SK-N-SH (cell line): Measurements from ENCODE around the gene ELAVL4. TPM values are rescaled to one million over a fixed set of nuclear protein-coding genes. Genes with fewer than 3 reads are reported as not detected.

ENCODE experiments used
- CTCF ChIA-PET: fragments of 300-600, 350-600 bp; formaldehyde crosslinking; extraction: SDS; loops from one replicate; lab custom pipeline; 2021; lab: Yijun Ruan, JAX
- POLR2A ChIA-PET: fragments of 350-600 bp; sonication (Branson Sonifier 250); formaldehyde crosslinking; extraction: SDS; loops from one replicate; lab custom pipeline; 2020; ENCODE audit warnings: antibody characterized with exemption, inconsistent platforms; lab: Yijun Ruan, JAX
- DNase-seq: peaks from one replicate; pipeline ENCODE4 v3.0.0; 2012
- H2AFZ ChIP-seq: fragments of 200-600 bp; sonication (generic); 2 replicates; pipeline ENCODE4 v1.8.1; 2016; ENCODE audit warnings: antibody characterized with exemption, mild to moderate bottlenecking, low read depth
- H3F3A ChIP-seq: fragments of 200-600 bp; sonication (generic); replicated peaks from 2 replicates; pipeline ENCODE3; 2016; ENCODE audit warnings: antibody characterized with exemption, mild to moderate bottlenecking; ENCODE audit not compliant: insufficient read depth
- H3K27ac ChIP-seq, 2 experiments: fragments of 200-500 bp in 1 of 2; fragments of 200-600 bp in 1 of 2; sonication (Bioruptor generic) in 1 of 2; sonication (generic), shearing (Covaris generic) in 1 of 2; 2 replicates each; pipeline versions ENCODE4 v1.5.1 to v1.6.1; 2014 to 2016; ENCODE audit warnings: low read depth in 2 of 2, inconsistent platforms in 1 of 2, low read length in 1 of 2, mild to moderate bottlenecking in 1 of 2, mixed read lengths in 1 of 2
- H3K27me3 ChIP-seq: fragments of 200-600 bp; sonication (generic), shearing (Covaris generic); 2 replicates; pipeline ENCODE4 v1.6.1; 2016; ENCODE audit warnings: mixed run types; ENCODE audit not compliant: insufficient read depth
- H3K36me3 ChIP-seq, 2 experiments: fragments of 200-500 bp in 1 of 2; fragments of 200-600 bp in 1 of 2; sonication (Bioruptor generic) in 1 of 2; sonication (generic) in 1 of 2; replicated peaks in 1 of 2; 2 replicates each; pipeline versions ENCODE3 to v1.5.1; 2014 to 2016; ENCODE audit warnings: low read length in 1 of 2, mild to moderate bottlenecking in 1 of 2; ENCODE audit not compliant: insufficient read depth in 2 of 2, control insufficient read depth in 1 of 2
- H3K4me1 ChIP-seq, 2 experiments: fragments of 200-500 bp in 1 of 2; fragments of 200-600 bp in 1 of 2; sonication (Bioruptor generic) in 1 of 2; sonication (generic), shearing (Covaris generic) in 1 of 2; 2 replicates each; pipeline versions ENCODE4 v1.5.1 to v1.6.1; 2014 to 2016; ENCODE audit warnings: low read depth in 1 of 2, low read length in 1 of 2, mixed run types in 1 of 2; ENCODE audit not compliant: insufficient read depth in 2 of 2, control insufficient read depth in 1 of 2
- H3K4me2 ChIP-seq: fragments of 200-600 bp; sonication (generic), shearing (Covaris generic); 2 replicates; pipeline ENCODE4 v1.6.1; 2017; ENCODE audit warnings: mixed run types
- H3K4me3 ChIP-seq, 2 experiments: fragments of 200-500 bp in 1 of 2; fragments of 200-600 bp in 1 of 2; sonication (Bioruptor generic) in 1 of 2; sonication (generic), shearing (Covaris generic) in 1 of 2; 2 replicates each; pipeline versions ENCODE4 v1.5.1 to v1.8.1; 2014 to 2016; ENCODE audit warnings: low read depth in 2 of 2, inconsistent platforms in 1 of 2, low read length in 1 of 2, mild to moderate bottlenecking in 1 of 2, mixed read lengths in 1 of 2, moderate library complexity in 1 of 2
- H3K79me2 ChIP-seq: fragments of 200-600 bp; sonication (generic); 2 replicates; pipeline ENCODE4 v1.8.1; 2017; ENCODE audit warnings: mild to moderate bottlenecking; ENCODE audit not compliant: insufficient read depth
- H3K9ac ChIP-seq: fragments of 200-600 bp; sonication (generic); 2 replicates; pipeline ENCODE4 v1.6.1; 2017; ENCODE audit warnings: mixed run types
- H3K9me2 ChIP-seq: fragments of 200-600 bp; sonication (generic); 2 replicates; pipeline ENCODE4 v1.6.1; 2017; ENCODE audit warnings: mixed run types
- H3K9me3 ChIP-seq: fragments of 200-600 bp; sonication (generic); 2 replicates; pipeline ENCODE4 v1.6.1; 2017; ENCODE audit warnings: mixed run types, mild to moderate bottlenecking, moderate library complexity
- H4K20me1 ChIP-seq: fragments of 200-600 bp; sonication (generic); 2 replicates; pipeline ENCODE4 v1.6.1; 2017; ENCODE audit warnings: mild to moderate bottlenecking, mixed run types; ENCODE audit not compliant: insufficient read depth
- CHD2 ChIP-seq: fragments of 150-350 bp; IDR thresholded peaks from 2 replicates; pipeline ENCODE4 v1.6.1; 2018; ENCODE audit warnings: low read length; ENCODE audit not compliant: partially characterized antibody
- ELF1 ChIP-seq: IDR thresholded peaks from 2 replicates; pipeline ENCODE4 v1.4.0; 2012
- EP300 ChIP-seq, 2 experiments: IDR thresholded peaks; 2 replicates each; pipeline versions ENCODE4 v1.4.0 to v1.6.1; 2012; ENCODE audit warnings: borderline replicate concordance in 1 of 2, low read depth in 1 of 2, low read length in 1 of 2
- EZH2phosphoT487 ChIP-seq: fragments of 200-600 bp; sonication (generic); IDR thresholded peaks from 2 replicates; pipeline ENCODE4 v1.6.1; 2017; ENCODE audit warnings: low read depth, mixed run types, mild to moderate bottlenecking, antibody characterized with exemption, moderate library complexity, borderline replicate concordance
- FOSL2 ChIP-seq: IDR thresholded peaks from 2 replicates; pipeline ENCODE4 v1.4.0; 2012; ENCODE audit warnings: low read depth, mild to moderate bottlenecking, moderate library complexity, borderline replicate concordance
- FOXJ3 ChIP-seq: sonication (generic); formaldehyde crosslinking; IDR thresholded peaks from 2 replicates; pipeline ENCODE4 v1.5.1; 2020; ENCODE audit warnings: mild to moderate bottlenecking, missing genetic modification reagents
- MXI1 ChIP-seq: IDR thresholded peaks from 2 replicates; pipeline ENCODE4 v1.6.1; 2012; ENCODE audit warnings: mild to moderate bottlenecking, low read depth, low read length, improper control_type of control experiment
- NFIC ChIP-seq: IDR thresholded peaks from 2 replicates; pipeline ENCODE4 v1.4.0; 2012; ENCODE audit warnings: borderline replicate concordance
- RAD21 ChIP-seq: IDR thresholded peaks from 2 replicates; pipeline ENCODE4 v1.6.1; 2012; ENCODE audit warnings: mild to moderate bottlenecking, low read length
- RCOR1 ChIP-seq: fragments of 150-350 bp; IDR thresholded peaks from 2 replicates; pipeline ENCODE4 v1.6.1; 2017; ENCODE audit warnings: antibody characterized with exemption, low read length
- RXRA ChIP-seq: IDR thresholded peaks from 2 replicates; pipeline ENCODE4 v1.4.0; 2012; ENCODE audit warnings: low read depth, mild to moderate bottlenecking, borderline replicate concordance
- SMC3 ChIP-seq: IDR thresholded peaks from 2 replicates; pipeline ENCODE4 v1.6.1; 2012; ENCODE audit warnings: low read depth, low read length, improper control_type of control experiment
- TAF1 ChIP-seq: IDR thresholded peaks from 2 replicates; pipeline ENCODE4 v1.6.1; 2012; ENCODE audit warnings: low read depth, mild to moderate bottlenecking, low read length, moderate library complexity, borderline replicate concordance
- TEAD4 ChIP-seq: IDR thresholded peaks from 2 replicates; pipeline ENCODE4 v1.4.0; 2012; ENCODE audit warnings: mild to moderate bottlenecking, borderline replicate concordance; ENCODE audit not compliant: insufficient read depth
- YY1 ChIP-seq: IDR thresholded peaks from 2 replicates; pipeline ENCODE4 v1.4.0; 2012; ENCODE audit warnings: low read depth, mild to moderate bottlenecking
- WGBS: methylation state at CpG from one replicate; pipeline ENCODE4 v1.1.6; 2017; ENCODE audit warnings: low lambda C conversion rate; 5-methylcytosine and 5-hydroxymethylcytosine counted together
- polyA plus RNA-seq, 3 experiments: library from polyadenylated mRNA; depleted of rRNA; stranded (reverse); fragments of >200 nt; gene quantifications; 2 replicates each; pipeline ENCODE4 v1.2.3, GENCODE V29; 2012
- TF ChIP-seq, protein P1 (sequence below): IDR thresholded peaks from 2 replicates; pipeline ENCODE4 v1.6.1; 2012; ENCODE audit warnings: mild to moderate bottlenecking, low read depth, low read length, moderate library complexity

Gene ELAVL4
- polyA plus RNA-seq, 1 of the 3 experiments (the other 2 are of a cell fraction) = 2.7 TPM

DNA sequence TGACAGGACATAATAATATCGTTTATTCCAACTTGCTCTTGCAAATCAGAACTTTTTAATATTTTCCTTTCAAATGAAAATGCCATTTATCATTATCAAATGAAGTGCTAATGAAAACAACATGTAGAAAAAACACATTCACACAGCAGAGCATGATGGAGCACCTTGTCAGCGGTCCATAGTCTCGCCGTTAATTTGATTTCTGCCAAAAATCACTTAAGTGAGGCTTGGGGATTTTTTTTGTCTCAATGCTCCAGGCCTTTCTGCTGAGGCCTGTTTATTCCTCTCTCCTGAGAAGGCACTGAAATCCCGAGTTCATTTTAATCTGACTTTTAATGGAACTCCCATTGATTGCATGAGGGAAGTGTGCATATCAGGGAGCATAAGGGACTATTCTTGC is 122.5 kb downstream of the ELAVL4 start (continued):
- TF ChIP-seq EP300 (IDR thresholded peaks at IDR 0.05; ENCODE audit: borderline replicate concordance in 1 of 2, low read depth in 1 of 2, low read length in 1 of 2) = peak in 1 of 2 experiments; percentile 82; a peak in 2 of 4 replicates
- TF ChIP-seq FOXJ3 = peak; percentile 16; the same call in 1 of the 2 replicates
- TF ChIP-seq CHD2 = peak; percentile 44

- TF ChIP-seq FOSL2 = no peak
- Histone ChIP-seq H3K4me3 (no peak overlapping the region), H4K20me1 (no peaks in the 10 kb centered on the region), H3F3A (no peaks in the 10 kb centered on the region), H3K36me3 (no peaks in the 10 kb centered on the region), H3K4me1 (peaks cover 0 to 24% of the 10 kb centered on the region in 2 experiments; a peak in 2 of 4 replicates), H2AFZ (no peak overlapping the region), H3K27ac (no peak overlapping the region; a peak in 1 of 4 replicates), H3K9me2 (no peaks in the 10 kb centered on the region), H3K9ac (no peak overlapping the region), H3K9me3 (no peaks in the 10 kb centered on the region), H3K79me2 (no peaks in the 10 kb centered on the region), H3K27me3 (no peaks in the 10 kb centered on the region), H3K4me2 (no peak overlapping the region)
- POLR2A ChIA-PET = no interaction called here
- CTCF ChIA-PET = no interaction called here
- 33% methylated on average over 3 of the region's 3 CpGs for WGBS
- DNase-seq = no peak
Observed at GRCh38 chr1:50232336-50232735, 123.6 kb downstream of the ELAVL4 start.

- Histone ChIP-seq H2AFZ (no peak overlapping the region), H3K9ac (no peak overlapping the region), H3K27ac (no peak overlapping the region), H3K9me2 (no peaks in the 10 kb centered on the region), H3F3A (no peaks in the 10 kb centered on the region), H3K4me2 (no peak overlapping the region), H3K36me3 (no peaks in the 10 kb centered on the region)
- no peak for DNase-seq
- 17% methylated on average over 3 of the region's 3 CpGs for WGBS
- TF ChIP-seq RCOR1 = no peak
- TF ChIP-seq, protein P1, sequence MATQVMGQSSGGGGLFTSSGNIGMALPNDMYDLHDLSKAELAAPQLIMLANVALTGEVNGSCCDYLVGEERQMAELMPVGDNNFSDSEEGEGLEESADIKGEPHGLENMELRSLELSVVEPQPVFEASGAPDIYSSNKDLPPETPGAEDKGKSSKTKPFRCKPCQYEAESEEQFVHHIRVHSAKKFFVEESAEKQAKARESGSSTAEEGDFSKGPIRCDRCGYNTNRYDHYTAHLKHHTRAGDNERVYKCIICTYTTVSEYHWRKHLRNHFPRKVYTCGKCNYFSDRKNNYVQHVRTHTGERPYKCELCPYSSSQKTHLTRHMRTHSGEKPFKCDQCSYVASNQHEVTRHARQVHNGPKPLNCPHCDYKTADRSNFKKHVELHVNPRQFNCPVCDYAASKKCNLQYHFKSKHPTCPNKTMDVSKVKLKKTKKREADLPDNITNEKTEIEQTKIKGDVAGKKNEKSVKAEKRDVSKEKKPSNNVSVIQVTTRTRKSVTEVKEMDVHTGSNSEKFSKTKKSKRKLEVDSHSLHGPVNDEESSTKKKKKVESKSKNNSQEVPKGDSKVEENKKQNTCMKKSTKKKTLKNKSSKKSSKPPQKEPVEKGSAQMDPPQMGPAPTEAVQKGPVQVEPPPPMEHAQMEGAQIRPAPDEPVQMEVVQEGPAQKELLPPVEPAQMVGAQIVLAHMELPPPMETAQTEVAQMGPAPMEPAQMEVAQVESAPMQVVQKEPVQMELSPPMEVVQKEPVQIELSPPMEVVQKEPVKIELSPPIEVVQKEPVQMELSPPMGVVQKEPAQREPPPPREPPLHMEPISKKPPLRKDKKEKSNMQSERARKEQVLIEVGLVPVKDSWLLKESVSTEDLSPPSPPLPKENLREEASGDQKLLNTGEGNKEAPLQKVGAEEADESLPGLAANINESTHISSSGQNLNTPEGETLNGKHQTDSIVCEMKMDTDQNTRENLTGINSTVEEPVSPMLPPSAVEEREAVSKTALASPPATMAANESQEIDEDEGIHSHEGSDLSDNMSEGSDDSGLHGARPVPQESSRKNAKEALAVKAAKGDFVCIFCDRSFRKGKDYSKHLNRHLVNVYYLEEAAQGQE = no peak
- no peak for TF ChIP-seq MXI1
- TF ChIP-seq FOXJ3 = no peak
- TF ChIP-seq SMC3 = no peak
- TF ChIP-seq NFIC = no peak
- TF ChIP-seq EZH2phosphoT487 = no peak
- no peak for TF ChIP-seq RAD21
- TF ChIP-seq TEAD4 = no peak
- no peak for TF ChIP-seq RXRA
- TF ChIP-seq ELF1 = no peak
- TF ChIP-seq TAF1 = no peak
- no peak for TF ChIP-seq YY1
- TF ChIP-seq CHD2 = no peak
- TF ChIP-seq FOSL2 = no peak
- TF ChIP-seq, all 33 proteins: peak for 0
- Histone ChIP-seq H4K20me1 (no peaks in the 10 kb centered on the region), H3K9me3 (no peaks in the 10 kb centered on the region), H3K79me2 (no peaks in the 10 kb centered on the region), H3K4me3 (no peak overlapping the region), H3K27me3 (no peaks in the 10 kb centered on the region), H3K4me1 (peaks cover 0 to 3% of the 10 kb centered on the region in 2 experiments; a peak in 1 of 4 replicates)
- ChIA-PET CTCF (no interaction called here), POLR2A (no interaction called here)
Observed at GRCh38 chr1:50236656-50237055, 127.9 kb downstream of the ELAVL4 start.
